ENCODE results near the gene SLC38A1. TPM values are rescaled to one million over a fixed set of nuclear protein-coding genes. Genes with fewer than 3 reads are reported as not detected.

Gene SLC38A1
- total and polyA plus RNA-seq, 10 donors = 26.9 to 142 (median 92.6) TPM

- DNase-seq = no peak
- no peaks in the 10 kb centered on the region for H3K9me3 ChIP-seq
- intact Hi-C loops (cut with DNase I; ENCODE audit: low total_unique reads) = no loop called here
- no peaks in the 10 kb centered on the region for H3K27me3 ChIP-seq (replicated peaks in 1 of 7)
- peaks cover 0 to 73% (median 3%) of the 10 kb centered on the region in 6 donors for H3K36me3 ChIP-seq
- peak overlapping the region in 5 of 8 donors; percentile 10 to 91 (median 85) for H3K27ac ChIP-seq
- WGBS, 5 donors = 67 to 96% (median 90%) methylated on average over 1 of the region's 1 CpG
- H3K4me3 ChIP-seq = no peak overlapping the region
- H3K4me1 ChIP-seq = peaks cover 24 to 99% (median 60%) of the 10 kb centered on the region in 6 donors
- no peak for TF ChIP-seq POLR2A (IDR thresholded peaks at IDR 0.05)
- no peak for TF ChIP-seq POLR2AphosphoS5 (IDR thresholded peaks at IDR 0.05)
- TF ChIP-seq CTCF (IDR thresholded peaks at IDR 0.05 in 8 of 11, conservative IDR thresholded peaks at IDR 0.05 in 3 of 11) = no peak
These were observed 44.5 kb downstream of the SLC38A1 start for GRCh38 chr12:46224386-46224785.

- no peak overlapping the region for H3K4me3 ChIP-seq
- DNase-seq = no peak
- H3K36me3 ChIP-seq = peaks cover 0 to 59% (median under 1%) of the 10 kb centered on the region in 6 donors
- H3K27ac ChIP-seq = peak overlapping the region; percentile 3 to 91 (median 62)
- 77 to 88% (median 83%) methylated on average over 5 of the region's 5 CpGs for WGBS, 5 donors
- intact Hi-C loops (cut with DNase I; ENCODE audit: low total_unique reads) = no loop called here
- H3K9me3 ChIP-seq = no peaks in the 10 kb centered on the region
- no peak for TF ChIP-seq POLR2A (IDR thresholded peaks at IDR 0.05)
- TF ChIP-seq POLR2AphosphoS5 (IDR thresholded peaks at IDR 0.05) = no peak
- no peak for TF ChIP-seq CTCF (IDR thresholded peaks at IDR 0.05 in 8 of 11, conservative IDR thresholded peaks at IDR 0.05 in 3 of 11)
- no peaks in the 10 kb centered on the region for H3K27me3 ChIP-seq (replicated peaks in 1 of 7)
- peaks cover 33 to 99% (median 69%) of the 10 kb centered on the region in 6 donors for H3K4me1 ChIP-seq
These were observed 45.8 kb downstream of the SLC38A1 start for GRCh38 chr12:46223047-46223446.

- Histone ChIP-seq H3K4me3 (no peak overlapping the region), H3K27ac (peak overlapping the region; percentile 7 to 91 (median 72)), H3K36me3 (peaks cover 0 to 55% (median 0%) of the 10 kb centered on the region in 6 donors), H3K4me1 (peaks cover 35 to 99% (median 69%) of the 10 kb centered on the region in 6 donors), H3K9me3 (no peaks in the 10 kb centered on the region), H3K27me3 (replicated peaks in 1 of 7) (no peaks in the 10 kb centered on the region)
- no peak for TF ChIP-seq POLR2A (IDR thresholded peaks at IDR 0.05)
- TF ChIP-seq CTCF (IDR thresholded peaks at IDR 0.05 in 8 of 11, conservative IDR thresholded peaks at IDR 0.05 in 3 of 11) = no peak
- TF ChIP-seq POLR2AphosphoS5 (IDR thresholded peaks at IDR 0.05) = no peak
- WGBS, 5 donors = 16 to 54% (median 30%) methylated on average over 1 of the region's 1 CpG
- no peak for DNase-seq
- intact Hi-C loops (cut with DNase I; ENCODE audit: low total_unique reads) = no loop called here
These were observed 46.2 kb downstream of the SLC38A1 start for GRCh38 chr12:46222636-46223035.

GRCh38 chr12:46221255-46222128 lies 47.4 kb downstream of the SLC38A1 start:
- H3K9me3 ChIP-seq = no peaks in the 10 kb centered on the region
- TF ChIP-seq POLR2A (IDR thresholded peaks at IDR 0.05) (no peak), CTCF (IDR thresholded peaks at IDR 0.05 in 8 of 11, conservative IDR thresholded peaks at IDR 0.05 in 3 of 11) (no peak), POLR2AphosphoS5 (IDR thresholded peaks at IDR 0.05) (no peak)
- no peak overlapping the region for H3K4me3 ChIP-seq
- no peak for DNase-seq
- H3K36me3 ChIP-seq = peaks cover 0 to 45% (median 0%) of the 10 kb centered on the region in 6 donors
- WGBS, 5 donors = 60 to 86% (median 71%) methylated on average over 4 of the region's 4 CpGs
- peak overlapping the region; percentile 23 to 91 (median 72) for H3K27ac ChIP-seq
- intact Hi-C loops (cut with DNase I; ENCODE audit: low total_unique reads) = no loop called here
- H3K27me3 ChIP-seq (replicated peaks in 1 of 7) = no peaks in the 10 kb centered on the region
- H3K4me1 ChIP-seq = peaks cover 46 to 99% (median 76%) of the 10 kb centered on the region in 6 donors
